GM23338 (cell line): Measurements from ENCODE around the gene TAF13. TPM values are rescaled to one million over a fixed set of nuclear protein-coding genes. Genes with fewer than 3 reads are reported as not detected.

Source experiments
- ATAC-seq: fragments of 200-7000 bp; cut with Tn5 transposase; 3 replicates; pipeline ENCODE4 v1.9.1; 2020
- DNase-seq: peaks from one replicate; pipeline ENCODE4 v3.0.0-alpha.2; 2015; ENCODE audit warnings: low spot score
- H2AFZ ChIP-seq: fragments of 200-600 bp; sonication (generic); 2 replicates; pipeline ENCODE4 v1.8.0; 2016; ENCODE audit warnings: antibody characterized with exemption, mild to moderate bottlenecking, moderate library complexity
- H3F3A ChIP-seq: fragments of 200-600 bp; sonication (generic); replicated peaks from 2 replicates; pipeline ENCODE4 v1.8.0; 2017; ENCODE audit warnings: antibody characterized with exemption, mixed run types, low read depth
- H3K27ac ChIP-seq: fragments of 200-600 bp; sonication (generic); 2 replicates; pipeline ENCODE4 v1.6.1; 2016; ENCODE audit warnings: low read depth
- H3K27me3 ChIP-seq: fragments of 200-600 bp; sonication (generic); 2 replicates; pipeline ENCODE4 v1.8.0; 2016; ENCODE audit warnings: mild to moderate bottlenecking, mixed run types, moderate library complexity; ENCODE audit not compliant: insufficient read depth
- H3K36me3 ChIP-seq: fragments of 200-600 bp; sonication (generic); 2 replicates; pipeline ENCODE4 v1.8.0; 2016; ENCODE audit warnings: mild to moderate bottlenecking; ENCODE audit not compliant: insufficient read depth
- H3K4me1 ChIP-seq: fragments of 200-600 bp; sonication (generic); 2 replicates; pipeline ENCODE4 v1.8.0; 2016; ENCODE audit warnings: mild to moderate bottlenecking, moderate library complexity; ENCODE audit not compliant: insufficient read depth
- H3K4me2 ChIP-seq: fragments of 200-600 bp; sonication (generic); 2 replicates; pipeline ENCODE4 v1.7.1; 2017; ENCODE audit warnings: mixed run types
- H3K4me3 ChIP-seq: fragments of 200-600 bp; sonication (generic); 2 replicates; pipeline ENCODE4 v1.6.1; 2016; ENCODE audit warnings: mixed run types
- H3K79me2 ChIP-seq: fragments of 200-600 bp; sonication (generic); replicated peaks from 2 replicates; pipeline ENCODE4 v1.8.0; 2017; ENCODE audit warnings: mild to moderate bottlenecking; ENCODE audit not compliant: insufficient read depth
- H3K9me2 ChIP-seq: fragments of 200-600 bp; sonication (generic); 2 replicates; pipeline ENCODE4 v1.8.0; 2017; ENCODE audit not compliant: insufficient read depth
- H4K20me1 ChIP-seq: fragments of 200-600 bp; sonication (generic); replicated peaks from 2 replicates; pipeline ENCODE4 v1.8.0; 2017; ENCODE audit warnings: mild to moderate bottlenecking; ENCODE audit not compliant: insufficient read depth
- H3K27ac Mint-ChIP-seq: 2 replicates; pipeline ENCODE4 v1.8.0; 2020; ENCODE audit warnings: inconsistent platforms, mild to moderate bottlenecking, moderate library complexity, mixed read lengths
- H3K27me3 Mint-ChIP-seq: 3 replicates; pipeline ENCODE4 v1.8.0; 2022; ENCODE audit warnings: low read depth, mild to moderate bottlenecking, moderate library complexity, mixed read lengths, inconsistent platforms; ENCODE audit not compliant: insufficient read depth, poor library complexity
- H3K36me3 Mint-ChIP-seq: 3 replicates; pipeline ENCODE4 v1.8.0; 2021; ENCODE audit warnings: low read depth, mild to moderate bottlenecking, inconsistent platforms, moderate library complexity, mixed read lengths
- H3K4me1 Mint-ChIP-seq: 3 replicates; pipeline ENCODE4 v1.8.0; 2020; ENCODE audit warnings: mild to moderate bottlenecking, inconsistent platforms, mixed read lengths
- H3K4me3 Mint-ChIP-seq: 3 replicates; pipeline ENCODE4 v1.8.0; 2021; ENCODE audit warnings: moderate library complexity, mild to moderate bottlenecking, inconsistent platforms, mixed read lengths
- H3K9me3 Mint-ChIP-seq: 3 replicates; pipeline ENCODE4 v1.8.0; 2020; ENCODE audit warnings: moderate library complexity, mild to moderate bottlenecking, inconsistent platforms, mixed read lengths
- NANOG ChIP-seq: IDR thresholded peaks from 2 replicates; pipeline ENCODE4 v1.6.1; 2016; ENCODE audit warnings: antibody characterized with exemption, borderline replicate concordance
- polyA plus RNA-seq: library from polyadenylated mRNA; unstranded; fragments of >200 nt; fragmentation: Nextera tagmentation; extraction: Ambion mirVana; gene quantifications from 2 replicates; pipeline ENCODE4 v1.2.1, GENCODE V29; 2016
- small RNA-seq: library from RNA; depleted of rRNA; stranded (forward); fragments of <200 nt; gene quantifications from one replicate; pipeline ENCODE3, GENCODE V24; 2014; ENCODE audit warnings: low replicate concordance
- total RNA-seq: library from RNA; depleted of rRNA; stranded (reverse); fragments of >200 nt; shearing (Covaris generic); gene quantifications from 2 replicates; pipeline ENCODE4 v1.2.3, GENCODE V29; 2014; rRNA removed

The TAF13 gene
- total and polyA plus RNA-seq, 2 experiments from 2014 or later, result 43.7 to 55.8 TPM

- Histone ChIP-seq H3K4me2 (no peak overlapping the region), H3K4me1 (no peaks in the 10 kb centered on the region), H3K79me2 (no peaks in the 10 kb centered on the region), H3F3A (no peaks in the 10 kb centered on the region), H4K20me1 (no peaks in the 10 kb centered on the region; the same call in 1 of the 2 replicates), H3K9me2 (no peaks in the 10 kb centered on the region), H3K4me3 (no peak overlapping the region), H3K27me3 (no peaks in the 10 kb centered on the region), H3K36me3 (no peaks in the 10 kb centered on the region), H2AFZ (no peak overlapping the region), H3K27ac (no peak overlapping the region)
- no peak for TF ChIP-seq NANOG
- no peaks in the 10 kb centered on the region for H3K27me3 Mint-ChIP-seq
- H3K9me3 Mint-ChIP-seq, result no peaks in the 10 kb centered on the region; the same call in 2 of the 3 replicates
- no peak overlapping the region for H3K27ac Mint-ChIP-seq
- H3K4me1 Mint-ChIP-seq, result no peaks in the 10 kb centered on the region
- DNase-seq, result no peak
- H3K4me3 Mint-ChIP-seq, result no peak overlapping the region
- no peak for ATAC-seq
- H3K36me3 Mint-ChIP-seq, result peaks cover 8% of the 10 kb centered on the region; the same call in 1 of the 3 replicates
These were observed 58.7 kb downstream of the TAF13 start for GRCh38 chr1:109017134-109017533.

Small RNA genes lying within 50 kb of the gene (small RNA-seq; reads per million reads assigned to genes)
- gene AL356488.2 (not detected), gene BX679664.1 (not detected)

Other genes starting within 250 kb of the TAF13 start
- gene AKNAD1, start 218.9 kb downstream of the TAF13 start, total RNA-seq, result not detected in 2 replicates
- gene AKNAD1, start 218.9 kb downstream of the TAF13 start, polyA plus RNA-seq, result not detected in 2 replicates
- gene GPSM2, start 199.0 kb downstream of the TAF13 start, total RNA-seq, result 11.2 and 14.1 TPM in 2 replicates
- 5.5 and 9.8 TPM in 2 replicates for gene GPSM2, start 199.0 kb downstream of the TAF13 start, polyA plus RNA-seq
- 16.6 and 22.6 TPM in 2 replicates for gene CLCC1, start 112.5 kb downstream of the TAF13 start, total RNA-seq
- gene CLCC1, start 112.5 kb downstream of the TAF13 start, polyA plus RNA-seq, result 13.8 and 18.4 TPM in 2 replicates
- 5.2 and 9.7 TPM in 2 replicates for gene WDR47, start 33.9 kb downstream of the TAF13 start, total RNA-seq
- 3.0 and 3.9 TPM in 2 replicates for gene WDR47, start 33.9 kb downstream of the TAF13 start, polyA plus RNA-seq
- gene TMEM167B, start 14.8 kb upstream of the TAF13 start, total RNA-seq, result 10.7 and 16.0 TPM in 2 replicates
- gene TMEM167B, start 14.8 kb upstream of the TAF13 start, polyA plus RNA-seq, result 8.2 and 9.8 TPM in 2 replicates
- 2.1 and 2.4 TPM in 2 replicates for gene ELAPOR1, start 38.1 kb upstream of the TAF13 start, total RNA-seq
- gene ELAPOR1, start 38.1 kb upstream of the TAF13 start, polyA plus RNA-seq, result 0.92 and 1.2 TPM in 2 replicates
- 166 and 168 TPM in 2 replicates for gene SARS1, start 137.9 kb upstream of the TAF13 start, total RNA-seq
- 125 and 141 TPM in 2 replicates for gene SARS1, start 137.9 kb upstream of the TAF13 start, polyA plus RNA-seq
- 30.4 and 35.1 TPM in 2 replicates for gene CELSR2, start 173.5 kb upstream of the TAF13 start, total RNA-seq
- gene CELSR2, start 173.5 kb upstream of the TAF13 start, polyA plus RNA-seq, result 11.1 and 11.2 TPM in 2 replicates
- 50.6 and 61.1 TPM in 2 replicates for gene PSRC1, start 207.1 kb upstream of the TAF13 start, total RNA-seq
- 51.4 and 55.0 TPM in 2 replicates for gene PSRC1, start 207.1 kb upstream of the TAF13 start, polyA plus RNA-seq
- gene MYBPHL, start 231.0 kb upstream of the TAF13 start, total RNA-seq, result not detected in 2 replicates
- 0.68 TPM in 1 of 2 replicates, not detected in the other for gene MYBPHL, start 231.0 kb upstream of the TAF13 start, polyA plus RNA-seq